Left renal cortex interstitium (tissue), 4 donors: ENCODE results near the gene ZNF628. TPM values are rescaled to one million over a fixed set of nuclear protein-coding genes. Genes with fewer than 3 reads are reported as not detected.

ENCODE experiments used
- DNase-seq, 4 donors: peaks; one replicate each; pipeline ENCODE4 v3.0.0-alpha.2; 2013; ENCODE audit warnings: low read depth in 4 of 4, low spot score in 2 of 4, missing footprints in 1 of 4
- polyA plus RNA-seq, 4 donors: library from polyadenylated mRNA; unstranded; fragments of 120-200 nt; gene quantifications; one replicate each; pipeline ENCODE4 v1.2.1, GENCODE V29; 2013; ENCODE audit not compliant: insufficient read length in 4 of 4

The ZNF628 gene
- polyA plus RNA-seq, 4 donors, result 2.3 to 6.8 (median 4.4) TPM

GRCh38 chr19:55449469-55449868 is 26.9 kb upstream of the ZNF628 start:
- DNase-seq, result no peak

GRCh38 chr19:55451163-55451964 is 25.1 kb upstream of the ZNF628 start:
- no peak for DNase-seq

- no peak for DNase-seq
Measured at GRCh38 chr19:55451965-55452748, 24.3 kb upstream of the ZNF628 start.

- peak in 3 of 4 donors; percentile 71 to 85 (median 84) for DNase-seq
Measured at GRCh38 chr19:55452749-55453346, 23.6 kb upstream of the ZNF628 start.

GRCh38 chr19:55453511-55454260 is 22.7 kb upstream of the ZNF628 start:
- DNase-seq, result no peak

- DNase-seq, result no peak
Measured at GRCh38 chr19:55454787-55455243, 21.6 kb upstream of the ZNF628 start.

- DNase-seq, result no peak
Measured at GRCh38 chr19:55455576-55456235, 20.7 kb upstream of the ZNF628 start.

- DNase-seq, result no peak
Measured at GRCh38 chr19:55456347-55456746, 20.1 kb upstream of the ZNF628 start.

- no peak for DNase-seq
Measured at GRCh38 chr19:55457683-55458457, 18.5 kb upstream of the ZNF628 start.

GRCh38 chr19:55459551-55459949 is 16.9 kb upstream of the ZNF628 start:
- DNase-seq, result no peak

GRCh38 chr19:55459950-55460657 is 16.3 kb upstream of the ZNF628 start:
- DNase-seq, result no peak

GRCh38 chr19:55460670-55461258 is 15.7 kb upstream of the ZNF628 start:
- DNase-seq, result no peak

GRCh38 chr19:55461259-55461973 is 15.0 kb upstream of the ZNF628 start, which contains the start of gene ISOC2:
ISOC2 (minus strand) TSS chr19:55461642; CDS start chr19:55456486, 5,156 bp downstream.
- DNase-seq, result peak; percentile 92 to 100 (median 99)

GRCh38 chr19:55461974-55462626 is 14.3 kb upstream of the ZNF628 start:
- DNase-seq, result no peak

- no peak for DNase-seq
Measured at GRCh38 chr19:55462722-55463121, 13.7 kb upstream of the ZNF628 start.

- no peak for DNase-seq
Measured at GRCh38 chr19:55463583-55464031, 12.8 kb upstream of the ZNF628 start.
